Natural killer cell (primary cell): ENCODE data around the gene ZNF160. TPM values are rescaled to one million over a fixed set of nuclear protein-coding genes. Genes with fewer than 3 reads are reported as not detected.

ENCODE experiments used
- ATAC-seq, 3 donors: fragments of 150-1000 bp in 2 of 3; fragments of 200-7000 bp in 1 of 3; cut with Tn5 transposase; 1 replicate in 1 of 3; 2 replicates in 2 of 3; pipeline ENCODE4 v1.10.0; 2021; ENCODE audit warnings: mild to moderate bottlenecking in 2 of 3, moderate library complexity in 2 of 3
- DNase-seq, 2 donors: peaks; one replicate each; pipeline versions ENCODE4 v3.0.0 to v3.0.0-alpha.2; 2013 to 2021; ENCODE audit warnings: mixed read lengths in 1 of 2
- H3K27ac ChIP-seq: one replicate; pipeline ENCODE4 v1.5.1; 2013; ENCODE audit warnings: mild to moderate bottlenecking, low read length
- H3K27me3 ChIP-seq: one replicate; pipeline ENCODE4 v1.6.1; 2013; ENCODE audit warnings: low read length; ENCODE audit not compliant: control insufficient read depth, insufficient read depth
- H3K36me3 ChIP-seq: one replicate; pipeline ENCODE4 v1.6.1; 2013; ENCODE audit warnings: low read length; ENCODE audit not compliant: control insufficient read depth, insufficient read depth
- H3K4me1 ChIP-seq: one replicate; pipeline ENCODE4 v1.6.1; 2013; ENCODE audit warnings: low read length; ENCODE audit not compliant: control insufficient read depth, insufficient read depth
- H3K4me3 ChIP-seq: one replicate; pipeline ENCODE4 v1.5.1; 2013; ENCODE audit warnings: low read length
- H3K9me3 ChIP-seq: one replicate; pipeline ENCODE4 v1.6.1; 2013; ENCODE audit warnings: low read length; ENCODE audit not compliant: control insufficient read depth, insufficient read depth
- H3K27ac Mint-ChIP-seq, 2 donors: one replicate each; pipeline ENCODE4 v1.8.0; 2022; ENCODE audit warnings: mild to moderate bottlenecking in 2 of 2, mixed read lengths in 2 of 2, moderate library complexity in 1 of 2
- H3K27me3 Mint-ChIP-seq, 2 donors: one replicate each; pipeline ENCODE4 v1.8.0; 2022; ENCODE audit warnings: low read depth in 2 of 2, mixed read lengths in 2 of 2
- H3K36me3 Mint-ChIP-seq: one replicate; pipeline ENCODE4 v1.8.0; 2022; ENCODE audit warnings: mixed read lengths
- H3K4me1 Mint-ChIP-seq, 2 donors: one replicate each; pipeline ENCODE4 v1.8.0; 2022; ENCODE audit warnings: mixed read lengths in 2 of 2
- H3K4me3 Mint-ChIP-seq: one replicate; pipeline ENCODE4 v1.8.0; 2022; ENCODE audit warnings: mild to moderate bottlenecking, moderate library complexity, mixed read lengths
- H3K9me3 Mint-ChIP-seq, 2 donors: one replicate each; pipeline ENCODE4 v1.8.0; 2022; ENCODE audit warnings: mixed read lengths in 2 of 2
- WGBS: methylation state at CpG from one replicate; pipeline ENCODE4 v1.1.7; 2013; ENCODE audit warnings: missing lambda C conversion rate; ENCODE audit not compliant: insufficient coverage; 5-methylcytosine and 5-hydroxymethylcytosine counted together
- intact Hi-C: fragments of 100-400 bp; cut with micrococcal nuclease; formaldehyde crosslinking; loops from one replicate; pipeline ENCODE4 v1.14.2; 2022
- total RNA-seq, 4 donors: library from RNA; stranded (reverse); fragments of 120-200 nt in 1 of 4; gene quantifications; one replicate each; pipeline versions ENCODE4 v1.2.3 to v1.2.4, GENCODE V29; 2013 to 2022
- TF ChIP-seq, protein P1 (sequence below): fragments of 200-600 bp; IDR thresholded peaks from one replicate; pipeline ENCODE4 v1.8.0; 2022; ENCODE audit warnings: antibody characterized with exemption

The ZNF160 gene
- total RNA-seq, 3 donors from 2014 or later (not counting 1 experiment from before 2014, with no cell fraction given) = 43.9 to 54.9 (median 54.7) TPM

DNA sequence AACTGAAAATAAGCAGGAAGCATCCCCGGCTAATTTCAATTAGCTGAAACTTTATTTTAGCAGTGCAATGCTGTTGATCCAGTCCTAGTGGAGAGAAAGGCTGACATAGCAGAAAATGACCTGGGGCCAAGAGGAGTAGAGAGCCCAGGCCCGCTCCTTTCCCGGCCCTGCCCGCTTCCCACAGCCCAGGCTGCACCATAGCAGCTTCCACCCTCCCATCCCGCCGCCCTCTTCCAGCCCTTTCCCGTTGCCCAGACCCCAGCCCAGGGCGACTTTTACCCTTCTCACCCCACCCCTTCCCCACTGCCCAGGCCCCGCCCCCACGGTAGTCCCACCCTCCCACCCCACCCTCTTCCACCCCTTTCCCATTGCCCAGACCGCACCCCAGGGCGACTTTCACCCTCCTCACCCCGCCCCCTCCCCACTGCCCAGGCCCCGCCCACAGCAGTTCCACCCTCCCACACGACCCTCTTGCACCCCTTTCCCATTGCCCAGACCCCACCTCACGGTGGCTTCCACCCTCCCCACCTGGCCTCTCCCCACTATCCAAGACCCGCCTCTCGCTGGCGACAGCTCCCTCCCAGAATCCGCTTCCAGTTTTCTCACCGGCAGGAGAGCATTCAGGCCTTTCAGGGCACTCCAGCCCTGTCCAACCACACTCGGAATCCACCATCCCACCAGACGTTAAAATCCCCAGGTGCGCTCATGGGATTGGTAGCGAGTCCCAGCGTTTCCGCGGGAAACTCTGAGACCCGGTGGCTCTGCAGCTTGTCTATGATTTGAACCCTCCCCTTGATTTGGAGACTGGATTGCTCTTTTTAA lies 8.3 kb downstream of the ZNF160 start:
- H3K27ac ChIP-seq = no peak overlapping the region
- no peaks in the 10 kb centered on the region for H3K4me1 ChIP-seq
- 96% methylated on average over 26 of the region's 29 CpGs for WGBS
- H3K4me3 ChIP-seq = no peak overlapping the region
- Mint-ChIP-seq H3K27me3 (no peaks in the 10 kb centered on the region), H3K4me3 (no peak overlapping the region), H3K36me3 (no peaks in the 10 kb centered on the region), H3K9me3 (no peaks in the 10 kb centered on the region), H3K27ac (peak overlapping the region in 1 of 2 donors; percentile 61), H3K4me1 (peaks cover 29 to 45% of the 10 kb centered on the region in 2 donors)
- peaks cover 26% of the 10 kb centered on the region for H3K36me3 ChIP-seq
- no peaks in the 10 kb centered on the region for H3K27me3 ChIP-seq
- TF ChIP-seq, protein P1, sequence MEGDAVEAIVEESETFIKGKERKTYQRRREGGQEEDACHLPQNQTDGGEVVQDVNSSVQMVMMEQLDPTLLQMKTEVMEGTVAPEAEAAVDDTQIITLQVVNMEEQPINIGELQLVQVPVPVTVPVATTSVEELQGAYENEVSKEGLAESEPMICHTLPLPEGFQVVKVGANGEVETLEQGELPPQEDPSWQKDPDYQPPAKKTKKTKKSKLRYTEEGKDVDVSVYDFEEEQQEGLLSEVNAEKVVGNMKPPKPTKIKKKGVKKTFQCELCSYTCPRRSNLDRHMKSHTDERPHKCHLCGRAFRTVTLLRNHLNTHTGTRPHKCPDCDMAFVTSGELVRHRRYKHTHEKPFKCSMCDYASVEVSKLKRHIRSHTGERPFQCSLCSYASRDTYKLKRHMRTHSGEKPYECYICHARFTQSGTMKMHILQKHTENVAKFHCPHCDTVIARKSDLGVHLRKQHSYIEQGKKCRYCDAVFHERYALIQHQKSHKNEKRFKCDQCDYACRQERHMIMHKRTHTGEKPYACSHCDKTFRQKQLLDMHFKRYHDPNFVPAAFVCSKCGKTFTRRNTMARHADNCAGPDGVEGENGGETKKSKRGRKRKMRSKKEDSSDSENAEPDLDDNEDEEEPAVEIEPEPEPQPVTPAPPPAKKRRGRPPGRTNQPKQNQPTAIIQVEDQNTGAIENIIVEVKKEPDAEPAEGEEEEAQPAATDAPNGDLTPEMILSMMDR = no peak
- no peaks in the 10 kb centered on the region for H3K9me3 ChIP-seq
- intact Hi-C loops = no loop called here
- no peak for DNase-seq
- ATAC-seq = no peak

DNA sequence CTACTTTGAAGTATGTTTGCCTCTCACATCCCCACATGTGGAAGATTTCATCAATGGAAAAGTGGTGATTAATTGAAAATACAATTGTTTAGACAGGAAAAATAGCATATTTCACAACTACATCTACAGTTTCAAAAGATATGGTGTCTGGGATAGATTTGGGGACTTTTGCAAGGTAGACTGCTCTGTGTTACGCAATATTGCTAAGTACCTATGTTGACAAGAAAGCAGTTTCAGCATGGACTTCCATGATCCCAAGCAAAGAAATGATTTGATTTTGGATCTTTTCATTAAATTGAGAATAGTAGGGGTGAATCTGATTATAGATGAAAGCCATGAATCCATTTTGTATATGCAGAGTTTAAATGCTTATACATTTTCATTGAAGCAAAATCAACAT lies 10.5 kb downstream of the ZNF160 start:
- peak overlapping the region in 1 of 2 donors; percentile 21 for H3K27ac Mint-ChIP-seq
- no peaks in the 10 kb centered on the region for H3K9me3 Mint-ChIP-seq
- no peaks in the 10 kb centered on the region for H3K36me3 Mint-ChIP-seq
- TF ChIP-seq, protein P1 = no peak
- ATAC-seq (no peak), DNase-seq (no peak)
- H3K4me3 Mint-ChIP-seq = no peak overlapping the region
- peaks cover 31% of the 10 kb centered on the region for H3K36me3 ChIP-seq
- H3K4me3 ChIP-seq = no peak overlapping the region
- H3K27me3 Mint-ChIP-seq = no peaks in the 10 kb centered on the region
- no peaks in the 10 kb centered on the region for H3K9me3 ChIP-seq
- H3K27ac ChIP-seq = no peak overlapping the region
- no peaks in the 10 kb centered on the region for H3K27me3 ChIP-seq
- no peaks in the 10 kb centered on the region for H3K4me1 ChIP-seq
- WGBS = 69% methylated on average over 1 of the region's 1 CpG
- peaks cover 12 to 35% of the 10 kb centered on the region in 2 donors for H3K4me1 Mint-ChIP-seq
- intact Hi-C loops = no loop called here

DNA sequence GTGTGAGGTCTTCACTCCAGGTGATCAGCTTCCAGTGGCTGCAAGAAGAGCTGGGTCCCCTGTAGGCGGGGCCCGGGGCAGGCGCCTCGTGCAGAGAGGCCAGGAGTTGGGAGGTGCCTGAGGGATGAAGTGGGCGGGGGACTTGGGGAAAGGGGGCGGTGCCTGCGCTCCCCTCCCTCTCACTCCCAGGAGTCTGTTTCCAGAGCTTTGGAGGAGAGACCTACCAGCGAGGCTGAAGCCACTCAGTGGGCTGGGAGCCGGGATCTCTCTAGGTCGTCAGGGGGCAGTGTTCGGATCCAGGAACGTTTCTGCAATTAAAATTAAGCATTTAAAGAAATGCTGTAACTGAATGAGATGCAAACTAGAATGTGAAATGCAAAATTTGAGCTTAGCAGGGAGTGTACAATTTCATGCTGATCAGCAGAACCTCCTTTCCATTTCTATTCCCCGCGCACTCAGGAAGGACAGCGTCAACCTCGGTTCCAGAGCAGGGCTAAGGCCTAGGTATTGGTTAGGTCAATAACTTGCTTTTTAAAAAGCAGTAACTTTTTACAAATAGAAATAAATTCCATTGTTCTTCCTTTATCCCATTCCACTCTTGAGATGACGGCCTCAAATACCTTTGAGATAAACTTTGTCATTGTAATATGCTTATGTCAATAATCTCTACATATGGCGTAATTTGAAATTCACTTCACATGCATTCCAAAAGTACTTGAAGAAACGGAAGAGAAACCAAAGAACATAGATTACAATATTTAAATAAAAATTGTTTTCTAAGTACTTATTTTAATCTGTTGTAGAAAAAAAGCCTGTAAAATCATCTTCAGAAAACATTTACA lies 11.6 kb downstream of the ZNF160 start:
- H3K27ac ChIP-seq = no peak overlapping the region
- no peaks in the 10 kb centered on the region for H3K27me3 ChIP-seq
- no peaks in the 10 kb centered on the region for H3K36me3 Mint-ChIP-seq

More for the DNA sequence above, 11.6 kb downstream of the ZNF160 start:
- Histone ChIP-seq H3K4me1 (no peaks in the 10 kb centered on the region), H3K9me3 (no peaks in the 10 kb centered on the region), H3K36me3 (peaks cover 35% of the 10 kb centered on the region), H3K4me3 (no peak overlapping the region)
- DNase-seq (no peak), ATAC-seq (no peak)
- Mint-ChIP-seq H3K4me1 (peaks cover 5 to 34% of the 10 kb centered on the region in 2 donors), H3K27ac (no peak overlapping the region), H3K9me3 (no peaks in the 10 kb centered on the region), H3K4me3 (no peak overlapping the region), H3K27me3 (no peaks in the 10 kb centered on the region)
- intact Hi-C loops = no loop called here
- TF ChIP-seq, protein P1 = no peak
- WGBS = 94% methylated on average over 13 of the region's 19 CpGs
